ENCODE measurements around the gene CEP128. TPM values are rescaled to one million over a fixed set of nuclear protein-coding genes. Genes with fewer than 3 reads are reported as not detected.

Gene CEP128
- total RNA-seq, 1 experiment from 2014 or later, result 16.4 TPM

DNA sequence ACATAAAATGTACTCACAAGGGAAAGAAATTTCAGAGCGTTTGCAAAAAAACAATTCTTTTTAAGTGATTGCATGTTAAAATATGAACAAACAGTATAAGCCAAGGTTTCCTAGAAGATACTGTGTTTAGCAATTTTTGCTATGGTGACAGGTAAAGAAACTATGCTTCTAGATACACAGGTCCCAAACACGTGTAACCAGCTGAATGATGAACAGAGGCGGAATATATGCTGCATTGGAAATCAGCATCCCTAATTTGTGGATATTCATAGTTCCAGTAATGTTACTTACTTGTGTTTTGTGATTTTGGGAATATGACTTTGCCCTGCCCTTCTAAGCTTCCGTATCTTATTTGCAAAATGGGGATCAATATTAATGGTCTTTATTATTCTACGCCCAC lies 403.9 kb downstream of the CEP128 start:
- POLR2A ChIA-PET, result no interaction called here
- no peaks in the 10 kb centered on the region for H3K9me2 ChIP-seq (ENCODE audit: insufficient read depth)
- ATAC-seq (no peak), DNase-seq (ENCODE audit: low read depth, low spot score) (no peak)
- no peaks in the 10 kb centered on the region for H3K79me2 ChIP-seq (ENCODE audit: insufficient read depth, low read length)
- no peaks in the 10 kb centered on the region for H3K27me3 ChIP-seq (ENCODE audit: insufficient read depth, low read length)
- no peak overlapping the region for H3K4me3 ChIP-seq (replicated peaks in 1 of 2; ENCODE audit: low read depth in 1 of 2, low read length in 2 of 2)
- no peaks in the 10 kb centered on the region for H3K36me3 ChIP-seq (ENCODE audit: control insufficient read depth in 1 of 2, insufficient read depth in 2 of 2, low read length in 2 of 2)
- no peaks in the 10 kb centered on the region for H3K4me1 ChIP-seq (ENCODE audit: control insufficient read depth in 1 of 2, insufficient read depth in 2 of 2, low read length in 2 of 2)
- no peak overlapping the region for H3K4me2 ChIP-seq (ENCODE audit: low read length)
- no peak for TF ChIP-seq CEBPB (IDR thresholded peaks at IDR 0.05; ENCODE audit: low read depth)
- TF ChIP-seq, protein P1, sequence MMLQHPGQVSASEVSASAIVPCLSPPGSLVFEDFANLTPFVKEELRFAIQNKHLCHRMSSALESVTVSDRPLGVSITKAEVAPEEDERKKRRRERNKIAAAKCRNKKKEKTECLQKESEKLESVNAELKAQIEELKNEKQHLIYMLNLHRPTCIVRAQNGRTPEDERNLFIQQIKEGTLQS (IDR thresholded peaks at IDR 0.05), result no peak
- TF ChIP-seq, protein P2, sequence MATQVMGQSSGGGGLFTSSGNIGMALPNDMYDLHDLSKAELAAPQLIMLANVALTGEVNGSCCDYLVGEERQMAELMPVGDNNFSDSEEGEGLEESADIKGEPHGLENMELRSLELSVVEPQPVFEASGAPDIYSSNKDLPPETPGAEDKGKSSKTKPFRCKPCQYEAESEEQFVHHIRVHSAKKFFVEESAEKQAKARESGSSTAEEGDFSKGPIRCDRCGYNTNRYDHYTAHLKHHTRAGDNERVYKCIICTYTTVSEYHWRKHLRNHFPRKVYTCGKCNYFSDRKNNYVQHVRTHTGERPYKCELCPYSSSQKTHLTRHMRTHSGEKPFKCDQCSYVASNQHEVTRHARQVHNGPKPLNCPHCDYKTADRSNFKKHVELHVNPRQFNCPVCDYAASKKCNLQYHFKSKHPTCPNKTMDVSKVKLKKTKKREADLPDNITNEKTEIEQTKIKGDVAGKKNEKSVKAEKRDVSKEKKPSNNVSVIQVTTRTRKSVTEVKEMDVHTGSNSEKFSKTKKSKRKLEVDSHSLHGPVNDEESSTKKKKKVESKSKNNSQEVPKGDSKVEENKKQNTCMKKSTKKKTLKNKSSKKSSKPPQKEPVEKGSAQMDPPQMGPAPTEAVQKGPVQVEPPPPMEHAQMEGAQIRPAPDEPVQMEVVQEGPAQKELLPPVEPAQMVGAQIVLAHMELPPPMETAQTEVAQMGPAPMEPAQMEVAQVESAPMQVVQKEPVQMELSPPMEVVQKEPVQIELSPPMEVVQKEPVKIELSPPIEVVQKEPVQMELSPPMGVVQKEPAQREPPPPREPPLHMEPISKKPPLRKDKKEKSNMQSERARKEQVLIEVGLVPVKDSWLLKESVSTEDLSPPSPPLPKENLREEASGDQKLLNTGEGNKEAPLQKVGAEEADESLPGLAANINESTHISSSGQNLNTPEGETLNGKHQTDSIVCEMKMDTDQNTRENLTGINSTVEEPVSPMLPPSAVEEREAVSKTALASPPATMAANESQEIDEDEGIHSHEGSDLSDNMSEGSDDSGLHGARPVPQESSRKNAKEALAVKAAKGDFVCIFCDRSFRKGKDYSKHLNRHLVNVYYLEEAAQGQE (IDR thresholded peaks at IDR 0.05; ENCODE audit: low read depth), result no peak
- TF ChIP-seq SP1 (IDR thresholded peaks at IDR 0.05; ENCODE audit: low read depth), result no peak
- intact Hi-C loops (cut with micrococcal nuclease), result no loop called here
- no peaks in the 10 kb centered on the region for H3K9me3 ChIP-seq (ENCODE audit: control insufficient read depth in 1 of 2, insufficient read depth in 1 of 2, low read depth in 1 of 2, low read length in 2 of 2)
- CTCF ChIA-PET, result no interaction called here
- RAD21 ChIA-PET (ENCODE audit: low non-redundant PET in 1 of 2, low total read pairs in 2 of 2, uncharacterized antibody in 2 of 2, unreplicated experiment in 2 of 2), result no interaction called here
- no peak overlapping the region for H3K9ac ChIP-seq (ENCODE audit: low read length)
- BruUV-seq (replicated peaks), result no TSS peak
- no peaks in the 10 kb centered on the region for H4K20me1 ChIP-seq (ENCODE audit: insufficient read depth)
- no peak overlapping the region for H3K27ac ChIP-seq (ENCODE audit: low read depth, low read length)
- no peak overlapping the region for H2AFZ ChIP-seq (ENCODE audit: low read depth, low read length, poor library complexity, severe bottlenecking)

DNA sequence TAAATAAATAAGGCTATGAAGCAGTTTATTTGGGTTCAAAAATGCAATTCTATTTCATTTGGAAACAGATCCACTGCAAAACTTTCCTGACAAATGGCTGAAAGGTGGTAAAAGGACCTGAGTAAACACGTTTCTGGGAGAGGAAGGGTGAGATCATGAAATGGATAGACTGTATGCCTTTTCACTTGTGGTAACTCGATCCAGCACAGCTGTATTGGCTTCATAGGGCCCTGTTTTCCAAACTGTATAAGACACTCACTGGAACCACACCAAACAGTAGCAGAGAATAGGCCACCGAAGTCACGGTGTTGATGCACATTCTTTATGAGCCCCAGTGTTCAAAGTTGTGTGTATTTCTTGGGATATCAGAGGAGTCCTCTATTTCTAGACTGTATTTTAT lies 405.1 kb downstream of the CEP128 start:
- Histone ChIP-seq H3K4me2 (ENCODE audit: low read length) (no peak overlapping the region), H2AFZ (ENCODE audit: low read depth, low read length, poor library complexity, severe bottlenecking) (no peak overlapping the region), H3K79me2 (ENCODE audit: insufficient read depth, low read length) (no peaks in the 10 kb centered on the region), H3K9me2 (ENCODE audit: insufficient read depth) (no peaks in the 10 kb centered on the region), H3K4me1 (ENCODE audit: control insufficient read depth in 1 of 2, insufficient read depth in 2 of 2, low read length in 2 of 2) (no peaks in the 10 kb centered on the region), H3K9ac (ENCODE audit: low read length) (no peak overlapping the region), H3K27me3 (ENCODE audit: insufficient read depth, low read length) (no peaks in the 10 kb centered on the region), H3K9me3 (ENCODE audit: control insufficient read depth in 1 of 2, insufficient read depth in 1 of 2, low read depth in 1 of 2, low read length in 2 of 2) (no peaks in the 10 kb centered on the region), H3K4me3 (replicated peaks in 1 of 2; ENCODE audit: low read depth in 1 of 2, low read length in 2 of 2) (no peak overlapping the region), H4K20me1 (ENCODE audit: insufficient read depth) (no peaks in the 10 kb centered on the region), H3K27ac (ENCODE audit: low read depth, low read length) (no peak overlapping the region), H3K36me3 (ENCODE audit: control insufficient read depth in 1 of 2, insufficient read depth in 2 of 2, low read length in 2 of 2) (no peaks in the 10 kb centered on the region)
- ChIA-PET POLR2A (no interaction called here), CTCF (no interaction called here), RAD21 (ENCODE audit: low non-redundant PET in 1 of 2, low total read pairs in 2 of 2, uncharacterized antibody in 2 of 2, unreplicated experiment in 2 of 2) (no interaction called here)
- intact Hi-C loops (cut with micrococcal nuclease), result no loop called here
- no TSS peak for BruUV-seq (replicated peaks)
- ATAC-seq (no peak), DNase-seq (ENCODE audit: low read depth, low spot score) (no peak)
- TF ChIP-seq YY1 (IDR thresholded peaks at IDR 0.05; ENCODE audit: extremely low read depth, insufficient replicate concordance, low read depth, low read length) (no peak), TCF7L2 (IDR thresholded peaks at IDR 0.05; ENCODE audit: borderline replicate concordance, extremely low read depth, insufficient read depth, insufficient read length) (no peak), POLR2A (IDR thresholded peaks at IDR 0.05; ENCODE audit: borderline replicate concordance, extremely low read depth, insufficient read depth, insufficient read length) (no peak), EZH2phosphoT487 (IDR thresholded peaks at IDR 0.05; ENCODE audit: borderline replicate concordance) (no peak), CBX3 (IDR thresholded peaks at IDR 0.05; ENCODE audit: low read depth) (no peak), FOSL1 (IDR thresholded peaks at IDR 0.05; ENCODE audit: low read depth) (no peak), JUND (IDR thresholded peaks at IDR 0.05) (no peak), CEBPB (IDR thresholded peaks at IDR 0.05; ENCODE audit: low read depth) (no peak), ZNF274 (IDR thresholded peaks at IDR 0.05; ENCODE audit: low read depth, low read length) (no peak), SIN3A (IDR thresholded peaks at IDR 0.05; ENCODE audit: low read depth) (no peak), SP1 (IDR thresholded peaks at IDR 0.05; ENCODE audit: low read depth) (no peak)
- TF ChIP-seq, protein P1 (IDR thresholded peaks at IDR 0.05), result no peak
- TF ChIP-seq, protein P2 (IDR thresholded peaks at IDR 0.05; ENCODE audit: low read depth), result no peak

All from HCT116 (cell line).